Panc1 (cell line): ENCODE results near the gene ARHGEF2. TPM values are rescaled to one million over a fixed set of nuclear protein-coding genes. Genes with fewer than 3 reads are reported as not detected.

ENCODE experiments used
- ATAC-seq: fragments of 200-7000 bp; cut with Tn5 transposase; 2 replicates; pipeline ENCODE4 v1.9.1; 2020; ENCODE audit warnings: mild to moderate bottlenecking, moderate library complexity
- BruUV-seq: library from RNA; stranded (reverse); fragments of 400-500 nt; replicated peaks from 2 replicates; lab custom pipeline; 2021; lab: Mats Ljungman, UMichigan
- CTCF ChIA-PET: fragments of 300-600 bp; sonication (Branson Sonifier 250); formaldehyde crosslinking; loops from one replicate; lab custom pipeline; 2022; ENCODE audit warnings: antibody characterized with exemption; lab: Charles Lee
- POLR2A ChIA-PET: fragments of 300-600 bp; sonication (Branson Sonifier 250); formaldehyde crosslinking; loops from one replicate; lab custom pipeline; 2022; ENCODE audit warnings: antibody characterized with exemption; lab: Charles Lee
- DNase-seq: peaks from one replicate; pipeline ENCODE4 v3.0.0-alpha.2; 2010; ENCODE audit warnings: low read depth, low spot score
- H3K27ac ChIP-seq: 2 replicates; pipeline ENCODE4 v1.5.1; 2011; ENCODE audit warnings: mild to moderate bottlenecking, low read length, inconsistent platforms
- H3K27me3 ChIP-seq: fragments of 200-500 bp; sonication (Bioruptor generic); 2 replicates; pipeline ENCODE4 v1.6.0; 2014; ENCODE audit warnings: low read length, inconsistent platforms; ENCODE audit not compliant: control insufficient read depth, insufficient read depth
- H3K36me3 ChIP-seq: fragments of 200-500 bp; sonication (Bioruptor generic); 2 replicates; pipeline ENCODE4 v1.5.1; 2014; ENCODE audit warnings: inconsistent platforms, mild to moderate bottlenecking, low read length, moderate library complexity; ENCODE audit not compliant: control insufficient read depth, insufficient read depth
- H3K4me1 ChIP-seq: 2 replicates; pipeline ENCODE4 v1.5.1; 2011; ENCODE audit warnings: inconsistent platforms, mild to moderate bottlenecking, low read length, moderate library complexity; ENCODE audit not compliant: control insufficient read depth, insufficient read depth
- H3K4me3 ChIP-seq, 2 experiments: 2 replicates each; pipeline ENCODE4 v1.5.1; 2011 to 2012; ENCODE audit warnings: low read depth in 2 of 2, low read length in 2 of 2, mild to moderate bottlenecking in 2 of 2, inconsistent platforms in 1 of 2, moderate library complexity in 1 of 2
- H3K9me3 ChIP-seq: fragments of 200-500 bp; sonication (Bioruptor generic); 2 replicates; pipeline ENCODE4 v1.5.1; 2014; ENCODE audit warnings: low read depth, mild to moderate bottlenecking, inconsistent platforms, low read length, moderate library complexity; ENCODE audit not compliant: control insufficient read depth, insufficient read depth
- POLR2AphosphoS5 ChIP-seq: IDR thresholded peaks from 2 replicates; pipeline ENCODE4 v1.6.1; 2012; ENCODE audit warnings: mild to moderate bottlenecking, low read depth, low read length, moderate library complexity
- SIN3A ChIP-seq: IDR thresholded peaks from 2 replicates; pipeline ENCODE4 v1.6.1; 2012; ENCODE audit warnings: low read depth, mild to moderate bottlenecking, low read length, moderate library complexity, borderline replicate concordance; ENCODE audit not compliant: insufficient read depth
- TCF7L2 ChIP-seq: IDR thresholded peaks from 2 replicates; pipeline ENCODE4 v1.6.1; 2011; ENCODE audit warnings: mild to moderate bottlenecking, low read depth, low read length, inconsistent platforms
- in situ Hi-C: cut with HindIII; loops from 2 replicates; pipeline ENCODE4 v1.10.0; 2016; ENCODE audit warnings: low sequenced_read_pairs, low pct_unique_long_range_greater_than_20kb
- intact Hi-C: fragments of 100-400 bp; cut with micrococcal nuclease; formaldehyde crosslinking; loops from one replicate; pipeline ENCODE4 v1.10.0; 2022; ENCODE audit not compliant: unreplicated experiment
- total RNA-seq: library from RNA; stranded (reverse); gene quantifications from one replicate; pipeline ENCODE4 v1.2.1, GENCODE V29; 2021; ENCODE audit not compliant: unreplicated experiment
- TF ChIP-seq, protein P1 (sequence below), 2 experiments: IDR thresholded peaks; 2 replicates each; pipeline ENCODE4 v1.6.1; 2011 to 2012; ENCODE audit warnings: low read depth in 2 of 2, control low read depth in 1 of 2, low read length in 1 of 2, mild to moderate bottlenecking in 1 of 2, moderate library complexity in 1 of 2; ENCODE audit not compliant: insufficient read depth in 1 of 2
- TF ChIP-seq, protein P2 (sequence below): fragments of 450-650 bp; IDR thresholded peaks from 2 replicates; pipeline ENCODE4 v1.5.1; 2017; ENCODE audit warnings: mild to moderate bottlenecking

Gene ARHGEF2
- total RNA-seq, 1 experiment from 2014 or later = 87.0 TPM

DNA sequence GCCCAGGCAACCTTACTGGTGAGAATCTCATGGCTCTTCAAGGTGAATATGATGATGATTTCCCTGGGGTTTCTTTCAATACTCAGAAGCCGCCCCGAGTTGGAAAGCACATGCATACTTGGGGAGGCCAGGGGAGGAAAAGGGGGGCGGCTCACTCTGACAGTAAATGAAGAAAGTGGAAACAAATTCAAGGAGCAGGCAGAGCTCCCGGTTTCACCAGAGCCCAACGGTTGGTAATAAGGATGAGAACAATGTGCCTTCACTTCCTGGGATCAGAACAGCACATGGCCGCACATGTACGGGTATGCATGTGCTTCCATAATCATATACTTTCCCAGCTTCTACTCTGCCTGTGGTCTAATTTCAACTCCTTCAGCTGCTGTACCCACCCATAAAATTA, 3.8 kb upstream of the ARHGEF2 start:
- CTCF ChIA-PET = no interaction called here
- peak overlapping the region; percentile 3 to 82; a peak in 2 of 4 replicates for H3K4me3 ChIP-seq
- H3K27ac ChIP-seq = peak overlapping the region; percentile 86; the same call in 1 of the 2 replicates
- no peak for DNase-seq
- H3K27me3 ChIP-seq = no peaks in the 10 kb centered on the region
- in situ Hi-C loops (no loop called here), intact Hi-C loops (no loop called here)
- H3K9me3 ChIP-seq = no peaks in the 10 kb centered on the region
- peaks cover 38% of the 10 kb centered on the region for H3K4me1 ChIP-seq
- no peak for ATAC-seq
- TF ChIP-seq, protein P1, sequence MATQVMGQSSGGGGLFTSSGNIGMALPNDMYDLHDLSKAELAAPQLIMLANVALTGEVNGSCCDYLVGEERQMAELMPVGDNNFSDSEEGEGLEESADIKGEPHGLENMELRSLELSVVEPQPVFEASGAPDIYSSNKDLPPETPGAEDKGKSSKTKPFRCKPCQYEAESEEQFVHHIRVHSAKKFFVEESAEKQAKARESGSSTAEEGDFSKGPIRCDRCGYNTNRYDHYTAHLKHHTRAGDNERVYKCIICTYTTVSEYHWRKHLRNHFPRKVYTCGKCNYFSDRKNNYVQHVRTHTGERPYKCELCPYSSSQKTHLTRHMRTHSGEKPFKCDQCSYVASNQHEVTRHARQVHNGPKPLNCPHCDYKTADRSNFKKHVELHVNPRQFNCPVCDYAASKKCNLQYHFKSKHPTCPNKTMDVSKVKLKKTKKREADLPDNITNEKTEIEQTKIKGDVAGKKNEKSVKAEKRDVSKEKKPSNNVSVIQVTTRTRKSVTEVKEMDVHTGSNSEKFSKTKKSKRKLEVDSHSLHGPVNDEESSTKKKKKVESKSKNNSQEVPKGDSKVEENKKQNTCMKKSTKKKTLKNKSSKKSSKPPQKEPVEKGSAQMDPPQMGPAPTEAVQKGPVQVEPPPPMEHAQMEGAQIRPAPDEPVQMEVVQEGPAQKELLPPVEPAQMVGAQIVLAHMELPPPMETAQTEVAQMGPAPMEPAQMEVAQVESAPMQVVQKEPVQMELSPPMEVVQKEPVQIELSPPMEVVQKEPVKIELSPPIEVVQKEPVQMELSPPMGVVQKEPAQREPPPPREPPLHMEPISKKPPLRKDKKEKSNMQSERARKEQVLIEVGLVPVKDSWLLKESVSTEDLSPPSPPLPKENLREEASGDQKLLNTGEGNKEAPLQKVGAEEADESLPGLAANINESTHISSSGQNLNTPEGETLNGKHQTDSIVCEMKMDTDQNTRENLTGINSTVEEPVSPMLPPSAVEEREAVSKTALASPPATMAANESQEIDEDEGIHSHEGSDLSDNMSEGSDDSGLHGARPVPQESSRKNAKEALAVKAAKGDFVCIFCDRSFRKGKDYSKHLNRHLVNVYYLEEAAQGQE (IDR thresholded peaks at IDR 0.05; ENCODE audit: insufficient read depth in 1 of 2, low read depth in 2 of 2, low read length in 1 of 2) = no peak
- no peak for TF ChIP-seq TCF7L2
- BruUV-seq = no TSS peak
- peaks cover 2% of the 10 kb centered on the region; the same call in 1 of the 2 replicates for H3K36me3 ChIP-seq
- POLR2A ChIA-PET = no interaction called here

DNA sequence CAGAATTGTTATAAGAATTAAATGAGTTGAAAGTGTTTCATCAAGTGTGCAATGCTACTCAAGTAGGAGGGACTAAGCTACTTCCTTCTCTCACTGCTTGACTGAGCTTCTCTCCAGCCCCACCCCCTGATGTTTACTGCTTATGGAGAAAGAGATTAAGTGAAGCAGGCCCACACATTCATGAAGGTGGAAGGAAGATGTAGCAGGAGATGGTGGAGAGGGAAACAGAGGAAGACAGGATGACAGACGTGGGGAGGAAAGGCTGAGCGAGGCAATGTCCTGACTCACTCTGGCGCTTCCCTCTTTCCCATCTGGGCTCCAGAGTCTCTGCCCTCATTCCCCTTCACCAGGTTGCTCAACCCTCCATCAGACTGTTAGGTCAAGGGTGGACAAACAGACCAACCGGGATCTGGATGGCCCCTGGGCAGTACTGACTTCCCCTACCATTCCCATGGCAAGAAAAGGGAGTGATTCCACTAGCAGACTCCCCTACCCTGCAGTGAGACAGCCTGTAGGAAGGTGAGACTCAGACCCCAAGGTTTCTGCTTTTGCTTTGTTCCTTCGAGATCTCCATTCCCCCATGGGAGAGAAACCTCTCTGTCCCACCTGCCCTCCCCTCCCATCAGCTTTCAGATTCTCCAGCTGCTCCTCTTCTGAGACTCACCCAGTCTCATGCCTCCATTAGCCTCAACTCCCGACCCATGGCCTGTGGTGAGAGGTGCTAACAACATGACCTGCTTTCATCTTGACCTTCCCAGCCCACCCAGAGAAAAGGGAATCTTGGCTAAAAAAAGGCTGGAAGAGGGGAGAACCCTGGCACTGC, 3.1 kb upstream of the ARHGEF2 start:
- CTCF ChIA-PET = no interaction called here
- no peaks in the 10 kb centered on the region for H3K27me3 ChIP-seq
- H3K27ac ChIP-seq = peak overlapping the region; percentile 86; the same call in 1 of the 2 replicates
- H3K4me3 ChIP-seq = peak overlapping the region; percentile 3 to 82; a peak in 2 of 4 replicates
- ATAC-seq = no peak
- H3K9me3 ChIP-seq = no peaks in the 10 kb centered on the region
- POLR2A ChIA-PET = no interaction called here
- no peak for DNase-seq
- peaks cover 45% of the 10 kb centered on the region for H3K4me1 ChIP-seq
- H3K36me3 ChIP-seq = peaks cover 2% of the 10 kb centered on the region; the same call in 1 of the 2 replicates
- TF ChIP-seq POLR2AphosphoS5 (no peak), TCF7L2 (no peak), SIN3A (no peak)
- TF ChIP-seq, protein P2, sequence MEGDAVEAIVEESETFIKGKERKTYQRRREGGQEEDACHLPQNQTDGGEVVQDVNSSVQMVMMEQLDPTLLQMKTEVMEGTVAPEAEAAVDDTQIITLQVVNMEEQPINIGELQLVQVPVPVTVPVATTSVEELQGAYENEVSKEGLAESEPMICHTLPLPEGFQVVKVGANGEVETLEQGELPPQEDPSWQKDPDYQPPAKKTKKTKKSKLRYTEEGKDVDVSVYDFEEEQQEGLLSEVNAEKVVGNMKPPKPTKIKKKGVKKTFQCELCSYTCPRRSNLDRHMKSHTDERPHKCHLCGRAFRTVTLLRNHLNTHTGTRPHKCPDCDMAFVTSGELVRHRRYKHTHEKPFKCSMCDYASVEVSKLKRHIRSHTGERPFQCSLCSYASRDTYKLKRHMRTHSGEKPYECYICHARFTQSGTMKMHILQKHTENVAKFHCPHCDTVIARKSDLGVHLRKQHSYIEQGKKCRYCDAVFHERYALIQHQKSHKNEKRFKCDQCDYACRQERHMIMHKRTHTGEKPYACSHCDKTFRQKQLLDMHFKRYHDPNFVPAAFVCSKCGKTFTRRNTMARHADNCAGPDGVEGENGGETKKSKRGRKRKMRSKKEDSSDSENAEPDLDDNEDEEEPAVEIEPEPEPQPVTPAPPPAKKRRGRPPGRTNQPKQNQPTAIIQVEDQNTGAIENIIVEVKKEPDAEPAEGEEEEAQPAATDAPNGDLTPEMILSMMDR = no peak
- TF ChIP-seq, protein P1 (IDR thresholded peaks at IDR 0.05; ENCODE audit: insufficient read depth in 1 of 2, low read depth in 2 of 2, low read length in 1 of 2) = no peak
- intact Hi-C loops = no loop called here
- in situ Hi-C loops = no loop called here
- BruUV-seq = no TSS peak
